OCI-LY7 (cell line): ENCODE measurements around the gene PXMP4. TPM values are rescaled to one million over a fixed set of nuclear protein-coding genes. Genes with fewer than 3 reads are reported as not detected.

Source experiments
- BruUV-seq: library from RNA; stranded (reverse); fragments of 400-500 nt; replicated peaks from 2 replicates; lab custom pipeline; 2021; lab: Mats Ljungman, UMichigan
- CTCF ChIA-PET: fragments of 300-600 bp; sonication (Branson Sonifier 250); formaldehyde crosslinking; loops from one replicate; lab custom pipeline; 2022; ENCODE audit warnings: antibody characterized with exemption; ENCODE audit not compliant: unreplicated experiment; lab: Charles Lee
- POLR2A ChIA-PET: fragments of 300-600 bp; sonication (Branson Sonifier 250); formaldehyde crosslinking; loops from one replicate; lab custom pipeline; 2022; ENCODE audit warnings: antibody characterized with exemption; lab: Charles Lee
- DNase-seq: peaks from one replicate; pipeline ENCODE4 v3.0.0-alpha.2; 2015; ENCODE audit warnings: low spot score
- H2AFZ ChIP-seq: fragments of 200-600 bp; sonication (generic), shearing (Covaris generic); 2 replicates; pipeline ENCODE4 v1.6.1; 2014; ENCODE audit warnings: mild to moderate bottlenecking, antibody characterized with exemption, low read length, moderate library complexity
- H3K27ac ChIP-seq: fragments of 200-600 bp; sonication (generic); 2 replicates; pipeline ENCODE4 v1.5.1; 2014; ENCODE audit warnings: mixed run types, low read depth, mild to moderate bottlenecking, moderate library complexity, low read length, inconsistent platforms; ENCODE audit not compliant: poor library complexity, severe bottlenecking
- H3K36me3 ChIP-seq: fragments of 200-600 bp; sonication (generic); 2 replicates; pipeline ENCODE4 v1.6.1; 2014; ENCODE audit warnings: mild to moderate bottlenecking, antibody characterized with exemption, low read length, moderate library complexity, mixed read lengths; ENCODE audit not compliant: insufficient read depth
- H3K4me1 ChIP-seq: fragments of 200-600 bp; sonication (generic); 2 replicates; pipeline ENCODE4 v1.5.1; 2014; ENCODE audit warnings: mild to moderate bottlenecking, low read length; ENCODE audit not compliant: insufficient read depth, poor library complexity, severe bottlenecking
- H3K4me2 ChIP-seq: fragments of 200-600 bp; sonication (generic); 2 replicates; pipeline ENCODE4 v1.6.1; 2014; ENCODE audit warnings: mild to moderate bottlenecking, low read length
- H3K4me3 ChIP-seq: fragments of 200-600 bp; sonication (generic); 2 replicates; pipeline ENCODE4 v1.5.1; 2014; ENCODE audit warnings: mild to moderate bottlenecking, low read depth, low read length; ENCODE audit not compliant: poor library complexity, severe bottlenecking
- H3K79me2 ChIP-seq: fragments of 200-600 bp; sonication (generic); 2 replicates; pipeline ENCODE4 v1.6.1; 2016; ENCODE audit warnings: low read depth, mild to moderate bottlenecking, low read length, moderate library complexity, mixed read lengths; ENCODE audit not compliant: insufficient read depth
- H3K9me2 ChIP-seq: fragments of 200-600 bp; sonication (generic); 2 replicates; pipeline ENCODE4 v1.6.1; 2016; ENCODE audit warnings: mild to moderate bottlenecking, low read length, mixed read lengths; ENCODE audit not compliant: insufficient read depth
- H3K9me3 ChIP-seq: fragments of 200-600 bp; sonication (generic); 2 replicates; pipeline ENCODE4 v1.6.1; 2014; ENCODE audit warnings: mild to moderate bottlenecking, mixed run types, low read length, mixed read lengths
- H4K20me1 ChIP-seq: fragments of 200-600 bp; sonication (generic); 2 replicates; pipeline ENCODE4 v1.6.1; 2014; ENCODE audit warnings: mild to moderate bottlenecking, antibody characterized with exemption, low read length, moderate library complexity, mixed read lengths; ENCODE audit not compliant: insufficient read depth
- EZH2phosphoT487 ChIP-seq: fragments of 200-600 bp; sonication (generic); IDR thresholded peaks from 2 replicates; pipeline ENCODE4 v1.6.1; 2018; ENCODE audit warnings: low read depth, borderline replicate concordance, mild to moderate bottlenecking, mixed run types, antibody characterized with exemption, low read length, moderate library complexity, mixed read lengths
- intact Hi-C: fragments of 100-400 bp; cut with micrococcal nuclease; formaldehyde crosslinking; loops from one replicate; pipeline ENCODE4 v1.10.0; 2022; ENCODE audit not compliant: unreplicated experiment
- total RNA-seq, 2 experiments: library from RNA; depleted of rRNA in 1 of 2; stranded (reverse); fragments of >200 nt in 1 of 2; shearing (Covaris generic) in 1 of 2; gene quantifications; 2 replicates each; pipeline ENCODE4 v1.2.3, GENCODE V29; 2014 to 2022
- TF ChIP-seq, protein P1 (sequence below): fragments of 200-600 bp; sonication (generic); conservative IDR thresholded peaks from 2 replicates; pipeline ENCODE4 v1.5.1; 2014; ENCODE audit warnings: mild to moderate bottlenecking, antibody characterized with exemption, low read length, moderate library complexity, mixed read lengths

Gene PXMP4
- total RNA-seq, 2 experiments from 2014 or later: 3.1 to 8.2 TPM

DNA sequence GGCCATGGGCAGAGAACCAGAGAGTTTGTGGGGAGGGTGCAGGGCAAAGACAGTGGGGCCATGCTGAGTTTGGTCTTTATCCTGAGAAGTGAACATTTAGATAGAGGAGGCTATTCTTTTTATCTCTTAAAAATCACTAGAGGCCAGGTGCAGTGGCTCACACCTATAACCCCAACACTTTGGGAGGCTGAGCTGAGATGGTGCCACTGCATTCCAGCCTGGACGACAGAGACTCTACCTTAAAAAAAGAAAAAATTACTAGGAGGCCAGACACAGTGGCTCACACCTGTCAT lies 8.7 kb downstream of the PXMP4 start:
- POLR2A ChIA-PET: no interaction called here
- H3K36me3 ChIP-seq: no peaks in the 10 kb centered on the region

DNA sequence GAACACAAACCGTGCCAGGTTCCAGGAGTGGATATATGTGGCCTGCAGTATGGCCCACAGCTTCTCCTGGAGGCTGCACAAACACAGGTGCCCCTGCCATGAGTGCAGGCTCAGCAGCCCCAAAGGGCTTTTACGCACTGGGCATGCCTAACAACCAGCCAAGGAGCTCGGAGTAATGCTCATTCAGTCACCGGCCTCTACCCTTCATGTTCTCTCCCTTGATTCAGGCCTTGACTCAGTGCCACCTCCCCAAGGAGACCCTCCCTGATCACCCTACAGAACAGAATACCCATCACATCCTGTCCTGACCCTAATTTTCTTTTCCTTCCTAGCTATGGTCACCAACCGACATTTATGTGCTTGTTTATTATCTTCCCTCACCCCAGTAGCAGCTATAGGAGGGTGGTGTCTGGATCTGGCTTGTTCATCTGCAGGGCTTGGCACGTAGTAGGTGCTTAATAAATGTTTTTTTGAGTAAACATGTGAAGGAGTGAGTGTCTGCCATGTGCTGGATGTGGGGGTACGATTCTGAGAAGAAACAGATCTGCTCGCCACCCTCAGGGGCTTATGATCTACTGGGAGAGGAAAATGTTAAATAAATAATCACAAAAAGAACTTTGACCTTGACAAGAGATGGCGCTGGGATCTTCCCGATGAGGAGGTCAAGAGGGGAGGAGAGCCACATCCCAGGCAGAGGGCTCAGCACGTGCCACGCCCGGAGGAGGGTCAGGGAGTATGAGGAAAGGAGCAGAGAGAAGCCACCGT lies 9.2 kb downstream of the PXMP4 start:
- Histone ChIP-seq H3K4me3 (no peak overlapping the region), H3K9me3 (no peaks in the 10 kb centered on the region), H3K9me2 (no peaks in the 10 kb centered on the region), H3K79me2 (no peaks in the 10 kb centered on the region), H3K36me3 (no peaks in the 10 kb centered on the region), H2AFZ (no peak overlapping the region), H3K27ac (no peak overlapping the region), H3K4me1 (peaks cover under 1% of the 10 kb centered on the region), H4K20me1 (no peaks in the 10 kb centered on the region), H3K4me2 (no peak overlapping the region)
- ChIA-PET POLR2A (no interaction called here), CTCF (no interaction called here)
- intact Hi-C loops: no loop called here
- TF ChIP-seq EZH2phosphoT487: no peak
- TF ChIP-seq, protein P1, sequence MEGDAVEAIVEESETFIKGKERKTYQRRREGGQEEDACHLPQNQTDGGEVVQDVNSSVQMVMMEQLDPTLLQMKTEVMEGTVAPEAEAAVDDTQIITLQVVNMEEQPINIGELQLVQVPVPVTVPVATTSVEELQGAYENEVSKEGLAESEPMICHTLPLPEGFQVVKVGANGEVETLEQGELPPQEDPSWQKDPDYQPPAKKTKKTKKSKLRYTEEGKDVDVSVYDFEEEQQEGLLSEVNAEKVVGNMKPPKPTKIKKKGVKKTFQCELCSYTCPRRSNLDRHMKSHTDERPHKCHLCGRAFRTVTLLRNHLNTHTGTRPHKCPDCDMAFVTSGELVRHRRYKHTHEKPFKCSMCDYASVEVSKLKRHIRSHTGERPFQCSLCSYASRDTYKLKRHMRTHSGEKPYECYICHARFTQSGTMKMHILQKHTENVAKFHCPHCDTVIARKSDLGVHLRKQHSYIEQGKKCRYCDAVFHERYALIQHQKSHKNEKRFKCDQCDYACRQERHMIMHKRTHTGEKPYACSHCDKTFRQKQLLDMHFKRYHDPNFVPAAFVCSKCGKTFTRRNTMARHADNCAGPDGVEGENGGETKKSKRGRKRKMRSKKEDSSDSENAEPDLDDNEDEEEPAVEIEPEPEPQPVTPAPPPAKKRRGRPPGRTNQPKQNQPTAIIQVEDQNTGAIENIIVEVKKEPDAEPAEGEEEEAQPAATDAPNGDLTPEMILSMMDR: no peak
- DNase-seq: no peak
- no TSS peak for BruUV-seq

More for the DNA sequence above, 8.7 kb downstream of the PXMP4 start:
- Histone ChIP-seq H3K4me3 (no peak overlapping the region), H3K4me2 (no peak overlapping the region), H3K9me2 (no peaks in the 10 kb centered on the region), H3K4me1 (no peaks in the 10 kb centered on the region), H3K79me2 (no peaks in the 10 kb centered on the region), H3K9me3 (no peaks in the 10 kb centered on the region), H3K27ac (no peak overlapping the region), H2AFZ (no peak overlapping the region), H4K20me1 (no peaks in the 10 kb centered on the region)
- no TSS peak for BruUV-seq
- TF ChIP-seq, protein P1: no peak
- no peak for TF ChIP-seq EZH2phosphoT487
- DNase-seq: no peak
- CTCF ChIA-PET: no interaction called here
- intact Hi-C loops: no loop called here

DNA sequence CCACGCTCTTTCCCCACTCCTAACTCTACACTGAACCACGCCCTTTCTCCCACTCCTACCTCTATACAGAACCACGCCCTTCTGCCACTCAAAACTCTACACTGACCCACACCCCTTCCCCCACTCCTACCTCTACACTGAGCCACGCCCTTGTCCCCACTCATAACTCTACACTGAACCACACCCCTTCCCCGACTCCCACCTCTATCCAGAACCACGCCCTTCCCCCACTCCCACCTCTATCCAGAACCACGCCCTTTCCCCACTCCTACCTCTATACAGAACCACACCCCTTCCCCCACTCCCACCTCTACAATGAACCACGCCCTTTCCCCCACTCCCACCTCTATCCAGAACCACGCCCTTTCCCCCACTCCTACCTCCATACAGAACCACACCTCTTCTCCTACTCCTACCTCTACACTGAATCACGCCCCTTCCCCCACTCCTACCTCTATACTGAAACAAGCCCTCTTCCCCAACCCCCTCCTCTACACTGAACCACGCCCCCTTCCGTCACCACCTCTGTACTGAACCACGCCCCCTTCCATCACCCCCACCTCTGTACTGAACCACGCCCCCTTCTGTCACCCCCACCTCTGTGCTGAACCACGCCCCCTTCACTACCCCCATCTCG lies 10.1 kb downstream of the PXMP4 start:
- TF ChIP-seq EZH2phosphoT487: no peak
- TF ChIP-seq, protein P1: no peak
- peaks cover 5% of the 10 kb centered on the region for H3K4me1 ChIP-seq
- no peaks in the 10 kb centered on the region for H3K79me2 ChIP-seq
- no peak for DNase-seq
- H2AFZ ChIP-seq: no peak overlapping the region
- H3K4me3 ChIP-seq: no peak overlapping the region
- CTCF ChIA-PET: no interaction called here
- no peaks in the 10 kb centered on the region for H3K9me3 ChIP-seq
- no peaks in the 10 kb centered on the region for H3K36me3 ChIP-seq
- intact Hi-C loops: no loop called here
- POLR2A ChIA-PET: interaction anchor here (0.5 kb wide), 1 partner anchor 17 kb away, joined by 5 read pairs; no protein-coding TSS in a partner anchor
- H4K20me1 ChIP-seq: no peaks in the 10 kb centered on the region
- H3K27ac ChIP-seq: no peak overlapping the region
- H3K9me2 ChIP-seq: no peaks in the 10 kb centered on the region
- no TSS peak for BruUV-seq
- H3K4me2 ChIP-seq: no peak overlapping the region
